ENCODE data around the gene FAM53A.

- TF ChIP-seq POLR2A (IDR thresholded peaks at IDR 0.05) (no peak), CTCF (IDR thresholded peaks at IDR 0.05) (no peak), EP300 (IDR thresholded peaks at IDR 0.05) (no peak), POLR2AphosphoS5 (IDR thresholded peaks at IDR 0.05) (no peak)
Observed at GRCh38 chr4:1591107-1591506, 93.0 kb downstream of the FAM53A start.

Data from gastroesophageal sphincter (tissue), 3 donors.